Esophagus (tissue), 2 donors: ENCODE measurements around the gene PCDHGA11. TPM values are rescaled to one million over a fixed set of nuclear protein-coding genes. Genes with fewer than 3 reads are reported as not detected.
"Not testable (repeated sequence)": the region's sequence is repeated elsewhere in the genome, so short reads cannot be mapped to it uniquely, and the experiment has no call there.

Source experiments
- H3K27ac ChIP-seq, 2 donors: one replicate each; pipeline ENCODE4 v1.5.1; 2013; ENCODE audit warnings: low read depth in 2 of 2, mild to moderate bottlenecking in 2 of 2, inconsistent platforms in 1 of 2, low read length in 1 of 2, moderate library complexity in 1 of 2
- H3K27me3 ChIP-seq, 2 donors: one replicate each; pipeline ENCODE4 v1.6.1; 2013; ENCODE audit warnings: low read length in 2 of 2, control low read depth in 1 of 2, mild to moderate bottlenecking in 1 of 2; ENCODE audit not compliant: insufficient read depth in 2 of 2, control insufficient read depth in 1 of 2
- H3K36me3 ChIP-seq, 2 donors: one replicate each; pipeline ENCODE4 v1.6.1; 2013; ENCODE audit warnings: low read length in 1 of 2; ENCODE audit not compliant: control insufficient read depth in 2 of 2, insufficient read depth in 2 of 2
- H3K4me1 ChIP-seq, 2 donors: one replicate each; pipeline ENCODE4 v1.6.1; 2013; ENCODE audit warnings: low read length in 1 of 2; ENCODE audit not compliant: control insufficient read depth in 2 of 2, insufficient read depth in 2 of 2
- H3K4me3 ChIP-seq, 2 donors: one replicate each; pipeline ENCODE4 v1.5.1; 2013; ENCODE audit warnings: low read length in 2 of 2, mild to moderate bottlenecking in 2 of 2, low read depth in 1 of 2, moderate library complexity in 1 of 2
- H3K9me3 ChIP-seq, 2 donors: one replicate each; pipeline ENCODE4 v1.6.1; 2013; ENCODE audit warnings: mild to moderate bottlenecking in 2 of 2, low read depth in 1 of 2, low read length in 1 of 2, moderate library complexity in 1 of 2; ENCODE audit not compliant: control insufficient read depth in 2 of 2, insufficient read depth in 1 of 2
- WGBS, 2 donors: extraction: QIAGEN DNeasy Blood & Tissue Kit; methylation state at CpG; one replicate each; pipeline ENCODE4 v1.1.7; 2013; 5-methylcytosine and 5-hydroxymethylcytosine counted together
- polyA plus RNA-seq, 2 donors: library from polyadenylated mRNA; stranded (reverse); fragments of 200-250 nt; gene quantifications; one replicate each; pipeline ENCODE4 v1.2.3, GENCODE V29; 2013
- donor health status: healthy with polysubstance abuse.
- donor health status: Bipolar disorder and iron deficiency.

Gene PCDHGA11
- polyA plus RNA-seq, 2 donors = 0.44 to 0.75 TPM

GRCh38 chr5:141399555-141400258 lies 21.1 kb upstream of the PCDHGA11 start:
- Histone ChIP-seq H3K27me3 (peaks cover 0 to 3% of the 10 kb centered on the region in 2 donors), H3K27ac (no peak overlapping the region), H3K9me3 (peaks cover 31 to 39% of the 10 kb centered on the region in 2 donors), H3K4me3 (no peak overlapping the region), H3K4me1 (no peaks in the 10 kb centered on the region), H3K36me3 (no peaks in the 10 kb centered on the region)
- WGBS, 2 donors = 31 to 32% methylated on average over 61 of the region's 61 CpGs

- Histone ChIP-seq H3K4me3 (peak within 1 kb of the TSS; percentile 5 to 9), H3K4me1 (peaks cover 0 to 3% of the 10 kb centered on the region in 2 donors), H3K9me3 (peaks cover 34 to 45% of the 10 kb centered on the region in 2 donors), H3K27ac (no peak within 1 kb of the TSS), H3K27me3 (peaks cover 0 to 3% of the 10 kb centered on the region in 2 donors), H3K36me3 (no peaks in the 10 kb centered on the region)
- 16 to 18% methylated on average over 27 of the region's 27 CpGs for WGBS, 2 donors
Observed at GRCh38 chr5:141402553-141403243, 18.2 kb upstream of the PCDHGA11 start, which contains the start of gene PCDHGA9. TSS of gene PCDHGA9 (plus strand) at chr5:141402778. CDS start at chr5:141402953, 175 bp downstream.

- H3K27me3 ChIP-seq = peaks cover 0 to 5% of the 10 kb centered on the region in 2 donors
- no peaks in the 10 kb centered on the region for H3K36me3 ChIP-seq
- 33% methylated on average over 22 of the region's 22 CpGs for WGBS, 2 donors
Observed at GRCh38 chr5:141403387-141403786, 17.5 kb upstream of the PCDHGA11 start.

GRCh38 chr5:141407790-141408505 lies 12.9 kb upstream of the PCDHGA11 start, which contains the start of gene PCDHGB6:
TSS of gene PCDHGB6 (plus strand) at chr5:141408021. CDS start at chr5:141408203, 182 bp downstream.
- not testable (repeated sequence) for H3K4me1 ChIP-seq, H3K27ac ChIP-seq, H3K27me3 ChIP-seq, H3K36me3 ChIP-seq
- peak within 1 kb of the TSS in 1 of 2 donors; percentile 22 for H3K4me3 ChIP-seq
- WGBS, 2 donors = 15 to 18% methylated on average over 48 to 51 of the region's 51 CpGs
- peaks cover 42 to 52% of the 10 kb centered on the region in 2 donors for H3K9me3 ChIP-seq

More at GRCh38 chr5:141403387-141403786, 17.5 kb upstream of the PCDHGA11 start:
- Histone ChIP-seq H3K27ac (no peak overlapping the region), H3K4me3 (no peak overlapping the region), H3K9me3 (peaks cover 39 to 49% of the 10 kb centered on the region in 2 donors), H3K4me1 (peaks cover 0 to 3% of the 10 kb centered on the region in 2 donors)

GRCh38 chr5:141409598-141410306 lies 11.1 kb upstream of the PCDHGA11 start:
- WGBS, 2 donors = 25 to 34% methylated on average over 60 to 64 of the region's 64 CpGs
- Histone ChIP-seq H3K9me3 (peaks cover 41 to 52% of the 10 kb centered on the region in 2 donors), H3K4me1 (peaks cover 0 to 3% of the 10 kb centered on the region in 2 donors), H3K27ac (no peak overlapping the region), H3K27me3 (peaks cover 0 to 8% of the 10 kb centered on the region in 2 donors), H3K4me3 (no peak overlapping the region), H3K36me3 (no peaks in the 10 kb centered on the region)

GRCh38 chr5:141411575-141411974 lies 9.3 kb upstream of the PCDHGA11 start:
- Histone ChIP-seq H3K9me3 (peaks cover 40 to 48% of the 10 kb centered on the region in 2 donors), H3K4me1 (no peaks in the 10 kb centered on the region), H3K4me3 (no peak overlapping the region), H3K27me3 (peaks cover 0 to 8% of the 10 kb centered on the region in 2 donors), H3K27ac (no peak overlapping the region), H3K36me3 (no peaks in the 10 kb centered on the region)
- WGBS, 2 donors = 50 to 64% methylated on average over 3 of the region's 3 CpGs

- 20 to 22% methylated on average over 31 of the region's 31 CpGs for WGBS, 2 donors
- Histone ChIP-seq H3K9me3 (peaks cover 40 to 48% of the 10 kb centered on the region in 2 donors), H3K27me3 (peaks cover 0 to 8% of the 10 kb centered on the region in 2 donors)
Observed at GRCh38 chr5:141412854-141413539, 7.9 kb upstream of the PCDHGA11 start, which contains the start of gene PCDHGA10. TSS of gene PCDHGA10 (plus strand) at chr5:141412987. CDS start at chr5:141413176, 189 bp downstream.

GRCh38 chr5:141413540-141414069 lies 7.2 kb upstream of the PCDHGA11 start:
- Histone ChIP-seq H3K27ac (no peak overlapping the region), H3K4me1 (no peaks in the 10 kb centered on the region), H3K4me3 (peak overlapping the region; percentile 25 to 37), H3K27me3 (peaks cover 0 to 7% of the 10 kb centered on the region in 2 donors), H3K9me3 (peaks cover 41 to 48% of the 10 kb centered on the region in 2 donors), H3K36me3 (no peaks in the 10 kb centered on the region)
- 19 to 23% methylated on average over 25 of the region's 25 CpGs for WGBS, 2 donors

More at GRCh38 chr5:141412854-141413539, 7.9 kb upstream of the PCDHGA11 start, which contains the start of gene PCDHGA10:
- peak within 1 kb of the TSS; percentile 25 to 37 for H3K4me3 ChIP-seq
- H3K27ac ChIP-seq = no peak within 1 kb of the TSS
- H3K4me1 ChIP-seq = no peaks in the 10 kb centered on the region
- no peaks in the 10 kb centered on the region for H3K36me3 ChIP-seq
